DMS53 treated with DMSO at 0.1 percent for 48 hours (cell line): Measurements from ENCODE around the gene TAF1A.
"Not testable (repeated sequence)": the region's sequence is repeated elsewhere in the genome, so short reads cannot be mapped to it uniquely, and the experiment has no call there.

Source experiments
- DNase-seq: peaks from one replicate; lab custom pipeline; 2025; ENCODE audit not compliant: unreplicated experiment; lab: John Stamatoyannopoulos, UW

TAF1A gene

GRCh38 chr1:222589462-222590302 is at the start of gene TAF1A:
TAF1A (minus strand) TSS chr1:222589933.
- peak; percentile 84 for DNase-seq

DNA sequence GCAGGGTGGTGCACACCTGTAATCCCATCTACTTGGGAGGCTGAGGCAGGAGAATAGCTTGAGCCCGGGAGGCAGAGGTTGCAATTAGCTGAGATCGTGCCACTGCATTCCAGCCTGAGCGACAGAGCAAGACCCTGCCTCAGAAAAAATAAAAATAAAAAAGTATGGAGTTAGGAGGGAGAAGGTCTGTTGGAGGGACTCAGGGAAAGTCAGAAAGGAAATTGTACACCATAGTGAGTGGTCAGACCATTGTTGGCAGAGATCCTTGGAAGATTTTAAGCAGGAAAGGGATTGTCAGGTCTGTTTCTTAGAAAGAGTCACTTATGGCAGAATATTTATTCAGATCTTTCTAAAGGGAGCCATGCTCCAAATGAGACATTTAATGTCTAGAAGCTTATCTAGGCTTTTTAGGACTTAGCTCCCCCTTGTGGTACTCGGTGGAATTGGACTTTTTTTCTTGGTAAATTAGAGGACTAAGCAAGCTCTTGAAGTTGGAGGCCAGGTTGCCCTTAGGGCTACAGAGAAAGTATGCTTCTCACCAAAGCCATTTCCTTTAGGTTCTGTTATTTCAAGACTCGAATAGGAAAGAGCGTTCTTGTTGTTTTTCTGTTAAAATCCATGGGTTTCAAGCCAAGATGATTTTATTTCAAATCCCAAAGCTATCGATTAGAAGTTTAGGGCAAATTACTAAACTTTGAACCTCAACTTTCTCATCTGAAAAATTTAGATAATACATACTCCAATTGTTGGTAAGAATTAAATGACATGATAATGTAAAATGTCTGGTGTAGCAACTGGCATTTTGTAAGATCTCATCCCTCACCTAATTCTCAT is 44.7 kb upstream of the TAF1A start:
- peak; percentile 83 for DNase-seq

- no peak for DNase-seq
These were observed 43.0 kb upstream of the TAF1A start for GRCh38 chr1:222632749-222633148.

- DNase-seq: no peak
These were observed 42.0 kb upstream of the TAF1A start for GRCh38 chr1:222631611-222632208.

DNA sequence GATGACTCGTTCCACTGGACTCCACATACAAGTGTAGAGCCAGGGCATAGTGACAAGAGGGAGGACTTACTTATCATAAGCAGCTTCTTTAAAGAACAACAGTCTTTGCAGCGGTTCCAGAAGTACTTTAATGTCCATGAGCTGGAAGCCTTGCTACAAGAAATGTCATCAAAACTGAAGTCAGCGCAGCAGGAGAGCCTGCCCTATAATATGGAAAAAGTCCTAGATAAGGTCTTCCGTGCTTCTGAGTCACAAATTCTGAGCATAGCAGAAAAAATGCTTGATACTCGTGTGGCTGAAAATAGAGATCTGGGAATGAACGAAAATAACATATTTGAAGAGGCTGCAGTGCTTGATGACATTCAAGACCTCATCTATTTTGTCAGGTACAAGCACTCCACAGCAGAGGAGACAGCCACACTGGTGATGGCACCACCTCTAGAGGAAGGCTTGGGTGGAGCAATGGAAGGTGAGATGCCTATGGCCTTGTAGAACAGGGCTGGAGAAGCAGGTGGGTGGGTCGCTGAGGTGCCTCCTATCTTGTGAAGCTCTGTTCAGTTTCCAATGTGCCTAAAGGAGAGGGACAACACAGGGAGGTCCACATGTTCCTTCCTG is 40.3 kb upstream of the TAF1A start:
- DNase-seq: no peak

DNA sequence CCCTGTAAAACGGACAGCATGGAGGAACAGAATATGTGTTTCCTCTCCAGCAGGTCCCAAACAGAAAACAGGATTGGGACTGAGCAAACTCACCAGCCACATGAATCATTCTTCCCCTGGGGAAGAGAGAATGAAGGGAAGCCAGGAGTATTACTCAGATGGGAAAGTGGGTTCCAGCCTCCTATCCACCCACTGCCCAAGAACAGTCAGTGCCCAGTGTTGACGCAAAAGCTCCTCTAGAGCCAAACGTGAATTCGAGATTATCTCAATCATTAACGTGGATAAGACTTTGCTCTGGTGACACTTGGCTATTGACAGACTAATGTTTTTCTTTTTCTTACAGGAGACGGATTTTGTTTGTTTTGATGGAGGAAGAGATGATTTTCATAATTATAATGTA is 37.5 kb upstream of the TAF1A start:
- DNase-seq: no peak

GRCh38 chr1:222624214-222624613 is 34.5 kb upstream of the TAF1A start:
- DNase-seq: no peak

GRCh38 chr1:222623458-222623857 is 33.7 kb upstream of the TAF1A start:
- DNase-seq: no peak

DNA sequence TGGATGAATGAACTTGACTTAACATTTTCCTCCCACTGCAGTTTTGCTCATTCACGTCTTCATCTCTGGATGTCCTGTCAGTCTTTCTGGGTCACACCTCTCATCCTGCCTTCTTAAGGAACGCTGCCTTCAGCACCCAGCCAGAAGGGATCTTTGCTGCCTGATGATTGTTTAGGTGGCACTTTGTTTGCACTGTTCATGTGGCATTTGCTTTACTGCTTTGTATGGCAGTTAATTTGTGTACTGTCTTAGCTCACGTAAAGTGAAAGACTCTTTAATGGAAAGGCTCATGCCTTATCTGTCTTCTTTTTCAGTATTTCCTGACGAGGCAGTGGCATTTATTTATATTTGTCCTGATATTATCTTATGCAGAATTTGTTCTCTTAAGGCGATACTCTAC is 33.0 kb upstream of the TAF1A start:
- no peak for DNase-seq

DNA sequence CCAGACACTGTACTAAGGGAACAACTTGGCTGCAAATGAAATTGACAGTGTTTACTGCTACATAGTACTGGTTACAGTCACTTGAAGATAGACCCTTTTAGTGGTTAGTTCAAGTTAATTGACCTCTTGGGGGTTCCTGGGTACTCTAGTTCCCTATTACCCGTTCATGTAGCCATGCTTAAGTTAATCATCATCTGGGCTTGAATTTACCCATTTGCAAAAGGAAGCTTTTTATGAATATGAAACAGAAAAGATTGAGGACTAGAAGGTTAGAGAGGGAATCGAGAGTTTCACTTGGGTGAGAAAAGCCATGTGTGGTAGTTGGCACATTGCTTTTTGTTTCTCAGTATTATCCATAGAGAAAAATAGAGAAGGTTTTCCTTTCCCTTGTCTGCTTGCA is 30.8 kb upstream of the TAF1A start:
- no peak for DNase-seq

GRCh38 chr1:222618880-222619596 is 29.3 kb upstream of the TAF1A start:
- no peak for DNase-seq

GRCh38 chr1:222618001-222618879 is 28.5 kb upstream of the TAF1A start, which contains the start of gene MIA3:
MIA3 (plus strand) TSS chr1:222618097; CDS start chr1:222618111, 14 bp downstream.
- DNase-seq: peak; percentile 36

GRCh38 chr1:222617367-222617951 is 27.7 kb upstream of the TAF1A start:
- peak; percentile 88 for DNase-seq

- DNase-seq: no peak
These were observed 26.8 kb upstream of the TAF1A start for GRCh38 chr1:222616525-222616924.

- no peak for DNase-seq
These were observed 23.9 kb upstream of the TAF1A start for GRCh38 chr1:222613627-222614026.

DNA sequence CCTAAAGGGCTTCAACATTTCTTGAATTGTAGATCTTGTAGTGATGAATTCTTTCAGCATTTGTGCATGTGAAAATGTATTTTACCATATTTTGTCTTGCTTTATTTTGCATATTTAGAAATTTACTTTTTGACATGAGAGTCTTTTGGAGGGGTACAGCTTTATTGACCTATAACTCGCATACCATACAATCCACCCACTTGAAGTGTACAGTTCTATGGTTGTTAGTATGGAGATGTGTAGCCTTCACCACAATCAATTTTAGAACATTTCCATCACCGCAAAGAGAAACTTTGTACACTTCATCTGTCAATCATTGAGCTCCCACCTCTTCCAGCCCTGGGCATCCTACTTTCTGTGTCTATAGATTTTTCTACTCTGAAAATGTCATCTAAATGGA is 21.0 kb upstream of the TAF1A start:
- DNase-seq: no peak

DNA sequence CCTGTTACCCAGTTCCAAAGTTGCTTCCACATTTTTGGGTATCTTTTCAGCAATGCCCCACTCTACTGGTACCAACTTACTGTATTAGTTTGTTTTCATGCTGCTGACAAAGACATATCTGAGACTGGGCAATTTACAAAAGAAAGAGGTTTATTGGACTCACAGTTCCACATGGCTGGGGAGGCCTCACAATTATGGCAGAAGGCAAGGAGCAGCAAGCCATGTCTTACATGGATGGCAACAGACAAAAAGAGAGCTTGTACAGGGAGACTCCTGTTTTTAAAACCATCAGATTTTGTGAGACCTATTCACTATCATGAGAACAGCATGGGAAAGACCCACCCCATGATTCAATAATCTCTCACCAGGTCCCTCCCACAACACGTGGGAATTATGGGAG is 19.4 kb upstream of the TAF1A start:
- DNase-seq: not testable (repeated sequence)

DNA sequence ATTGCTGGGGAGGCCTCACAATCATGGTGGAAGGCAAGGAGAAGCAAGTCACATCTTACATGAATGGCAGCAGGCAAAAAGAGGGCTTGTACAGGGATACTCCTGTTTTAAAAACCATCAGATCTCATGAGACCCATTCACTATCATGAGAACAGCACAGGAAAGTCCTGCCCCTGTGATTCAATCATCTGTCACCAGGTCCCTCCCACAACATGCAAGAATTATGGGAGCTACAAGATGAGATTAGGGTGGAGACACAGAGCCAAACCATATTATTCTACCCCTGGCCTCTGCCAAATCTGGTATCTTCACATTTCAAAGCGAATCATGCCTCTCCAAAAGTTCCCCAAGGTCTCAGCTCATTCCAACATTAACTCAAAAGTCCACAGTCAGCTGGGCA is 17.0 kb upstream of the TAF1A start:
- DNase-seq: no peak

DNA sequence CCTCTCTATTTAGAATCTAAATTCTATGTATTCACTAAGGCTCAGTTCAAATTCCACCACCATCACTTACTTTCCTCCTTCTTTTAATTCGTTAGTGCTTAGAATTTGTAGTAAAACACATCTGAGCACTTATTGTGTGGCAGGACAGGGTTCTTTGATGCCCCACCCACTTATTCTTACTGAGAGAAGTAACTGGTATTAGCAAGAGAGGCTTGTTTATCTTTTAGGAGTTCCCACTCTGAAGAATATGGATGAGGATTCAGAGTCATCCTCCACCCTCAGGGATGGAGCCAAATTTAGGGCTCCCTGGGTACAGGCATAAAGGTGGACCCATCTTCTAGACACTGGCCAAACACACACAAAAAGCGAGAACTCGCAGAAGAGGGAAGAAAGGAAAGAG is 11.5 kb upstream of the TAF1A start:
- no peak for DNase-seq
